HG02678 (cell line): ENCODE data around the gene GRB10.

ENCODE experiments used
- ATAC-seq: cut with Tn5 transposase; IDR thresholded peaks from one replicate; pipeline ENCODE4 v1.9.1; 2021; ENCODE audit warnings: mild to moderate bottlenecking, moderate library complexity; ENCODE audit not compliant: unreplicated experiment

Gene GRB10

DNA sequence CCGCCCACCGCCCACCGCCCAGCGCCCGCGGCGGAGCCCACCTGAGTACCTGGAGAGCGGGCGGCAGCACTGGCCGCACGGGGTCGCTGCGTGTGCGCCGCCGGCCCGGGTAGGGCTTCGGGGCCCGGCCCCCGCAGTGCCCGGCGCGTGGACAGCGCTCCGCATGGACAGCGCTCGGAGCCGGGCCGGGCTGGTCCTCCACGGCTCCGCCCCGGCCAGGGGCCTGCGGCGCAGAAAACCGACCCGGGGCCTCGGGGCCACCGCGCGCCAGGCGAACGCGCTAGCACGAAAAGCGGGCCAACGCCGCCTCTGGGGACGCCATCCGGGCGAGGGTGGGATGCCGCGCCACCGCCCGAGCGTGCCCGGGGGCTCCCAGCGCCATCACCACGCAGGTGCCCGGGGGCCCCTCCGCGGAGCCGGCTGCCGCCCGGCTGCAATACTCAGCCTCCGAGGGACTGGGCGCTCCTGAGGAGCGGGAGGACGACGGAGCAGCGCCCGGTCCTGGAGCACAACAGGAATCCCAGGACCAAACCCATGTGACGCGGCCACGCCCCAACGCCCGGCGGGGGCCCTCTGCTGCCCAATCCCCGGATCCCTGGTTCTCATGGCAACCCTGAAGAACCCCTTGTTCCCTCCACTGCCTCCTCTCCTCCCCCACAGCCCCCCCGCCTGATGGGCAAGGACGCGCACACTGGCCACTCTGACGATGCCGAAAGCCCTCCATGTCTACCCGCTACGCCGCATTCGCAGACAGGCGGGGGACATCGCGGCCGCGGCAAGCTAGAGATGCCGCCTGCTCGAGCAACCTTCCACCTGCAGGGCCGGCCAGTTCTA lies at the start of gene GRB10:
Gene GRB10, minus strand, starts transcription at position 522 of the 834 bp plus-strand sequence. CDS start 50,574 bp downstream, outside the sequence.
- no peak for ATAC-seq

DNA sequence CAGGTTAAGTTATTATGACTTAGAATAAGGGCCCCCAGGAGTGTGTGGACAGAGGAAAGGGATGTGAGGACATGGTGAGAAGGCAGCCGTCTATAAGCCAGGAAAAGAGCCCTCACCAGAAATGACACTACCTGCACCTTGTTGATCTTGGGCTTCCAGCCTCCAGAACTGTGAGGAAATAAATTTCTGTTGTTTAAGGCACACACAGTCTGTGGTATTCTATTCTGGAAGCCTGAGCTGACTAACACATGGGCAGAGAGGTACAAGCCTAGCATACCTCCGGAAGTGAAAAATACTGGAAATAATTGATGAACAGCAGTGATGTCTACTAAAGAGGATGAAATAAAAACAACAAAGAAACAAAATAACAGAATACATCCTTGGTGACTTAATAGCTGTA lies 46.1 kb upstream of the GRB10 start:
- no peak for ATAC-seq

DNA sequence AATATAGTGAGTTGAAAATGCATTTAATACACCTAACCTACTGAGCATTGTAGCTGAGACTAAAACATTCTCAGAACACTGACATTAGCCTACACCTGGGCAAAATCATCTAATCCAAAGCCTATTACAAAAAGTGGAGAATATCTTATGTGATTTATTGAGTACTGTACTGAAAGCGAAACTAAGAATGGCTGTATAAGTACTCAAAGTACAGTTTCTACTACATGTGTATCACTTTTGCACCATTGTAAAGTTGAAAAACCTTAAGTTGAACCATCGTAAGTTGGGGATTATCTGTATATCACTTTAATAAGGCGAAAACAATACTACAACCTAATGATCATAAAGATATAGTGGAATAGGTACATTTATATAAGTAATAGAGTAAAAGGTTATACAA lies 45.4 kb upstream of the GRB10 start:
- ATAC-seq = no peak

DNA sequence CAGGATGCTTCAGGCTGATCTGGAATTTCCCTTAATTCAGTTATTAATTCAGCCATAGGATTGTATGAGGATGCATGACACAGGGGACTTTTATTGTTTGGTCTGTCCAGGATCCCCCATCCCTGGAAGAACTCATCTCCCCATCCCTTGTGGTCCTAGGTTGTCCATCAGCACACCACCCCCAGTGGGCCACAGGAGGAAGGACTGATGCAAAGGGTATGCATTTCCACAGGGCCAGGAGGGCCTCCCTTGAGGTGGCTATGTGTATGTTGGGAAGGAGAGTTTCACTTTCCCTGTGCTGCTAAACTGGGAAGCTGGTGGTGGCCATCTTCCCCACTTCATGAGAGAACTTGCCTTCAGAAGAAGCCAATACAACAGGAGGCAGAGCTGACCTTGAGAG lies 44.6 kb upstream of the GRB10 start:
- ATAC-seq = no peak

DNA sequence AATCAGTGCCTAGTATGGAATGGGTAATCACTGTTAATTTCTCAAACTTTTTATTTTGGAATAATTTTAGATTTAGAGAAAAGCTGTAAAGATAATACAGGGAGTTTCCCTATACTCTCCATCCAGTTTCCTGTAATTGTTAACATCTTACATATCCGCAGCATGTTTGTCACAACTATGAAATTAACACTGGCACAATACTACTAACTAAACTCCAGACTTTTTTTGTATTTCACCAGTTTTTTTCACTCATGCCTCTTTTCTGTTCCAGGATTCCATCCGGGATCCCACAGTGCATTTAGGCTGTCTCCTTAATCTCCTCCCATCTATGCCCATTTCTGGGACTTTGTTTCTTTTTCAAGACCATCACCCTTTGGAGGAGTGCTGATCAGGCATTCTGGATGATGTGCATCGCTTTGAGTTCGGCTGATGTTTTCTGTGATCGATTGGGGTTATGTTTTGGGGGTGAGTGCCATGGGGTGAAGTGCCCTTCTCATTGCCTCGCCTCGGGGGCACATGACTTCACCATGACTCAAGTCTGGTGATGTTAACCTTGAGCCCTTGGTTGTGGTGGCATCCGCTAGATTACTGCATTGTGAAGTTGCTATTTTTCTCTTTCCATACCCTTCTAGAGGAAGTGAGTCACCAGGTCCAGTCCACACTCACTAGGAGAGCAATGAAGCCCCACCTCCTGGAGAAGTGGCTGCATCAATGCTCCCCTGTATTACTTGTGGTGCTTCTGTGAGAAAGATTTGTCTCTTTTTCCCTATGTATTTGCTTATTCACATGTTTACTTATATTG lies 43.9 kb upstream of the GRB10 start:
- ATAC-seq = no peak

DNA sequence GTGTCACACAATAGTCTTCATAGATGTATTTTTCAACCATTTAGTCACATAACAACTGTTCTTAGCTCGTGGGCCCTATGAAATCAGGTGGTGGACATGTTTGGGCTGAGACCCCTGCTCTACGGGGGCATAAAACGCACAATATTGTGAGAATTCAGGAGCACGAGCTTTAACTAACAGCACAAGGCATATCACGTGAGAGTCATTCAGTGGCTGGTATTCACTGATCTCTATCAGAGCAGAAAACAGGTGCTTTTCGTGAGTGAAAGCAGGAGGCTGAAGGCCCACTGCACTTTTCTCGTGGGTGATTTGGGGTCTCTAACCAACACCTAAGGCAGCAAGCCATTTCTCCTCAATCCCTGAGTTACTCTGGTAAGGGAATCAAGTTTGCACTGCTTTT lies 42.8 kb upstream of the GRB10 start:
- ATAC-seq = no peak

DNA sequence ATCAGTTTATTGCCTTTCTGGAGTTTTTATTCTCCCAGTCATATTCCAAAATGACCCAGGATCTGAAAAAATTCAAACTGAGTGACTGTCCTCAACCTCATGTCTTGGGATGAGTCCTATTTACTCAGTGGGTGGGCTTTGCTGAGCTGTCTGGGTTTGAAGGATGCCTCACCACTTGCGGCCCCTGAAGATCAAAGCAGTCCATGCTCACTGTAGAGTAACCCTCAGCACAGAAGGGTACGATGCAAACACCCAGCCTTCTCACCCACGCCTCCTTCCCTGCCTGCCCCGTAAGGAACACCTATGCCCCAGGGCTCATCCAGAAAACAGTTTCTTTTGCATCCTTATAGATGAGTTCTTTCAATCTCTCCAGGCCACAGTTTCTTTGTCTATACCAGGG lies 42.2 kb upstream of the GRB10 start:
- ATAC-seq = no peak

DNA sequence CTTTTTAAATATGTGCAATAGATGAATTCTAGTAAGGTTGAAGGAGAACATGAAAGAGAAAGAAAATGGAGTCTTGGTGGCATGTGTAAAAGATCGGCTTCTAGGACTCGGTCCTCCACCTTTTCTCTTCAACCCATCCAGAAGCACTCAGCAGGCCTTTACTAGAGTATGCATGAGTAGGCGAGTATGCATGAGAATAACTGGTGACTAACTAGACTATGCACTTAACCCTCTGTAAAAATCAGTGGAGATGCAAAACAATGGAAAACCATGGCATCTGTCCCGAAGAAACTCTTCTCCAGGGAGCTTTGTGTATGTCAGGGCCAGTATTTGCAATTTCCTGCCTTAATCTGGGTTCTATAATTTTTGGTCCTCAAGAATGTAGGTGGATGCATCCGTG lies 40.0 kb upstream of the GRB10 start:
- ATAC-seq = no peak

DNA sequence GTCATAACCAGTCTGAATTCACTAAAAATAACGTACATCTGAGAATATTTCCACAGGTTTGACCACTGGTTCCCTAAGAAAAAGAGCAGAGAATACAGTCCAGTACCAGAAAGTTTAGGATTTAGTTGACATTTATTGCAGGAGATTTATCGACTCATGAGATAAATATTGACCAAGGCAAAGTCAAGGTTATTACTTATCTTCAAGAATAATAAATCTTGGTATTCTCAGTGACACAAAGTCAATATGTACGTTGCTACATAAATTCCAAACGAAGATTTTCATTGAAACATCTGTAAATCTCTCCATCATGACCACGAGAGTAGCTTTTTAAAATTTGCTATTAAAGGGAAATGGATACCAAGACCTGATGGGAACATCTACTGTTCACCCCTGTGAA lies 39.4 kb upstream of the GRB10 start:
- no peak for ATAC-seq

DNA sequence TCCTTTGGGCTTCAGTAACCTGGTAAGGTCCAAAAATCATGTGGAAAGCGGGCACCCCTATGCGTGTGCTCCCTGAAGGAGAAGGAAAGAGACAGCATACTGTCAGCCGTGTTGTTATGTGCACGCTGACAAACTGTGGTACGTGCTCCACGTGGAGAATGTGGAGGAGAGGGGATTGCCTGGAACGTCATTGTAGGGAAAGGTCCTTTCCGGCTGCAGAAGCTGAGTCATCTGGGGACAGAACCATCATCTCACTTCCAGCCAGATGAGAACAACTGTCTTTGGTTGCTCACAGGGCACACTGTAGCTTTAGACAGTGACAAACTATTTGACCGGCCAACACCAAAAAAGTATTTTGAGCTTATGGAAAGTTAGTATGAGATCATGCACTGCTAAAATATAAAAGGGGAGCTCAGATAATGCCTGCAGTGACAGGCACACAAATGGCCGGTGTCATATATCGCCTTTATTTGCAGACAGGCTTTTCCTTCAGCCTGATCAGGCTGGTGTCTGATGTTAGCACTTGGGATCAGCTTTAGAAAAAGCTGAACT lies 38.8 kb upstream of the GRB10 start:
- ATAC-seq = no peak

DNA sequence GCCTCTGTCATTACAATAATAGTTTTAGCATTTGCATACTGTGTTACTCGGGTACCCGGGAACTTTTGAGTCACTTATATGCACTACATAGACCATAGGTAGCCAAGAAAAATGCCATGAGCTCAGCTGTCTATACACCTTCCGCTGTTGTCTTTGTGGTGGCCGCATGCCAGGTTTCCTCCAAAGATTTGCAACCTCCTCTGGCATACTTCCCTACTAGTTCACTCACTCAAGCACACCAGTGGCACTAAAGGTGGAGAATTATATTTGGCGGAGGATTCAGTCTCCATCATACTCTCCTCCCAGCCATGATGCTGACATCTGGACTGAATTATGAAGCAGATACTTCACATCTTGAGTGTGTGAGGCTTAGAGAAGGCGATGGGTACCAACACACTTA lies 35.6 kb upstream of the GRB10 start:
- no peak for ATAC-seq

DNA sequence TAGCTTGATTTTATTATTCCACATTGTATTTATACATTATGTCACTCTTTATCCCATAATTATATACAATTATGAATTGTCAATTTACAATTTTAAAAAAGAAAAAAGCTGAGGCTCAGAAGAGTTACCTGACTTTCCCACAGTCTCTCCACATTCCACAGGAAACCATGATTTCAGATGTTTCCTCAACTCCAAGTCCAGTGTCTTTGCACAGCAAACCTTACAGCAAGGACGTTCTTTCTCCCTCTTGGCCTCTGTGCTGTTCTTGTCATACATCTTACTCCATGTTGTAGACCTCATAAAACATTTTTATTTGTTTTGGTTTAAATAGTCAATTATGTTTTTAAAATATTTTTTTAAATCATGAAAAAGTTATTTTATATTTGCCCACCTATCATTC lies 34.9 kb upstream of the GRB10 start:
- ATAC-seq = no peak

DNA sequence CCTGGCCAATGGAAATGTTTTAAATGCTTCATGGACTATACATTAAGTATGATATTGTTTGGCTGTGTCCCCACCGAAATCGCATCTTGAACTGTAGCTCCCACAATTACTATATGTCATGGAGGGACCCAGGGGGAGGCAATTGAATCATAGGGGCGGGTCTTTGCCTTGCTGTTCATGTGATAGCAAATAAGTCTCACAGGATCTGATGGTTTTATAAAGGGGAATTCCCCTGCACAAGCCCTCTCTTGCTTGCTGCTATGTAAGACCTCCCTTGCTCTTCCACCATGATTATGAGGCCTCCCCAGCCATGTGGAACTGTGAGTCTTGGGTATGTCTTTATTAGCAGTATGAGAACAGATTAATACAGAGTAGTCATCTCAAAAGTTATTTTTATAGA lies 32.4 kb upstream of the GRB10 start:
- no peak for ATAC-seq

DNA sequence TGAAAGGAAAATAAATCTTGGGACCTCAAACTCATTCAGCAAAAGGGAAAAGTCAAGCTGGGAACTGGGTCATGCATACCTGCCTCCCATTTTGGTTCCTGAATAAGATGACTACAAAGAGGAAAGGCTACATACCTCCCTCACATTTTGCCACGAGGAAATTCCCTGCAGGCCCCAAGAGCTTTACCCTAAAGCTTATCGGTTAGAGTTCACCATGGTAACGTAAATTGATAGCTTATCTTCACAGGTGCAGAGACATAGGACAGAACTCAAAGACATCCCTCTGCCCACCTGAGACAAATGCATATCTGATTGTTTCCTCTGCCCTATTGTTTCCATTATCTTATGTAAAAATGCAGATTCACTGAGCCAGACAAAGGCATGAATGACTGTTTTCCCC lies 31.5 kb upstream of the GRB10 start:
- no peak for ATAC-seq

DNA sequence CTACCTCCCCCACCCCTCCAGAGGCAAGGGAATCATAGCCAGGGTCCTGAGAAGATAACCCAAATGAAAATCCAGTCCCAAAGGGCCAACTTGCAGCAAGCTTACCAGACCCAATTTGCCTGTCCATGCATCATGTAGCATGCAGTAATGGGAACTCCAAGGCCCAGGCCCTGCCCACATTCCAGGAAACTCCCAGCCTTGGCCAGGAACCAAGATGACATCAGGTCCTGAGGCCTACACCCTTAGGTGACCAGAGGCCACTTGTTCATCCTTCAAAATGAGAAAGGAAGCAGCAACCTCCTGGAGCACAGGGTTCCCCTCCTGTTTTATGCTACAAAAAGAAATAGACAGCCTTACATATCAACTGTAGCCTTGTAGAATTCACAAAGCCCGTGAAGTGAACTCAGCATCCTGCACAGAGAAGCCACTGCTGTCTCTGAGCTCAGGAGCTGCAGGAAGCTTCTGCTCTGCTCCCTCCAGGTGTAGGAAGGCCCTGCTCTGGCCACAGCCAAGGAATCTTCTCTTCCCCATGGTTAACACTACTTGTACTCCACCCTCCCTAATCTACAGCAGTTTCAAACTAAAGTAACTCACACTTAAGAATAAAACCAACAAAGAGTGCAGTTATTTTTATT lies 30.3 kb upstream of the GRB10 start:
- ATAC-seq = no peak

DNA sequence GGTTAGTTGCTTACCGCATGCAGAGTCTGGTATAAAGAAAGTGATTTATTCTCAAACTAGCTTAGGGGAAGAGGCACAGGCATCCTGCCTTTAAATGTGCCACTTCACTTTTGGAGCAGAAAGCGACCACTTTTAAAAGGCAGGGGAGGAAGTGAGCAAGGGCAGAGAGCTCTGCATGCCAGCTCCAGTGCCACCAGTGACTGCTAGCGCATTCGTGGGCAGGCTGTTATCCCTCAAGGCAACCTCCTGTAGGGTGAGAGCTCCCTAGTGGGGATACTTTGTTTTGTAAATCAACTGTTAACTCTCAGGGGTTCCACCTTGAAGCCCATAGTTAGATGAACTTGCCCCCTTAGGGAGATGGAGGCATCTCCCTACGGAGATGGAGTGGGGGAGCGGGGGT lies 29.4 kb upstream of the GRB10 start:
- ATAC-seq = no peak

DNA sequence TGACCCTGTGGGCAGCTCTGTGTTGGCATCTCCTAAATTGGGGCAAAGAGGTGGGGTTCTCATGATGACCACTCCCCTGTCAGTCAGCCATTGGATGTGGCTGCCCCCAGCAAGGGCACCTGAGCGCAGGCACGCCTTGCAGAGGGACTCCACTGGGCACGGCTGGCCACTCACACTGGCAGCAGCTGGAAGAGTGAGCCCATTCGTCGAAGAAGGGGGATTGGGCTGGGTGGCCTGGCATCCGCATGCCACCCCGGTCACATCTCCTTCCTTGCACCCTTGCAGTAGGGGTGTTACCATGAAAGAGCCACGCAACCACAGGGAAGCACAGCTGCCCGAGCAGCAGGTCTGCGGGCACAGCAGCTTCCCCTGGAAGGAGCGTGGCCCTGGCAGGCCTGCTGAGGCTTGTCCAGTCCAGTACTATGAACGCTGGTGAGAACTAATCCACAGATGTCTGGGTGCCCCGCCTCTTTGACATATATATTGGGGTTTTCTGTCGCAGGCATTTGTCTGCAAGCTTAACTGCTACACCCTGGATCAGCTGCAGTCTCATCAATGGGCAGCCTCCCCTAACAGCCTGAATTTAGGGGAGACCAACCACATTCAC lies 25.7 kb upstream of the GRB10 start:
- ATAC-seq = no peak

DNA sequence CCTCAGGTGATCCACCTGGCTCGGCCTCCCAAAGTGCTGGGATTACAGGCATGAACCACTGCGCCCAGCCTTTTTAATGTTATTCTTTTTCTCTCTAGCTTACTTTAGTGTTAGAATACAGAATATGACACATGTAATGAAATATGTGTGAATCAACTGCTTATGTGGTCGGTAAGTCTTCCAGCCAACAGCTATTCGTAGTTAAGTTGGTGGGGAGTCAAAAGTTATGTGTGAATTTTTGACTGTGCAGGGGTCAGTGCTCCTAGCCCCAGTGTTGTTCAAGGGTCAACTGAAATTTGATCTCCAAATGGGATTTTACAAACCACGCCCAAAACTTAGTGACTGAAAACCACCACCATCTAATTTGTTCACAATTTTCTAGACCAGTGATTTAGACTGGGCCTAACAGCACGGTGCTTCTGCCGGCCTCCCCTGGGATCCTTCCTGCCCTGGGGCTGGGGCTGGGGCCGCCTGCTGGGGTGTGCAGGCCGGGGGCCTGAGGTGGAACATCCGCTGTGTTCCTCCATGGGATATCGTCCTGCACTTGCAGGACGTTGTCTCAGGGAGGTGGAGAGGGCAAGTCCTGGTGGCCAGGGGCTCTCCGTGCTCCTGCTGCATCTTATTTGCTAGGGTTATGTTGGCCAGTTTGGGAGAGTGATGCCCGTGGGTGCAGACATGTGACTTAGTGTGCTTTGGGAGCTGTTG lies 24.5 kb upstream of the GRB10 start:
- no peak for ATAC-seq

DNA sequence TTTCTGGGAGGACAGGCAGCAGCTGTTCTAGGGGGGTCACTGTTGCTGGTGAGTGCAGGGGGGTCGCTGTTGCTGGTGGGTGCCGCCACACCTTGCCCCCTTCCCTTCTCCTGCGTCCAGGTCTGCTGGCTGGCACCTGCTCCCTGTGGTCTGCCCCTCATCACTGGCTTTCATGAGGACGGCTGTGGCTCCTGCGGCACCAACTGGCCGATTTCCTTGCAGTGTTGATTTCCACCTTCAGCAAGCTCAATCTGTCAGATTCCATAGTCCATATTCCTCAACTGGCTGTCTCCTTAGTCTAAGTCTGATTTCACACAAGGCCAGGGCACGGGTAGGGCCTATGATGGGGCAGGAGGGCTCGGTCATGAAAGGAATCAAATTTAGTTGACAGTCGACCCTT lies 23.4 kb upstream of the GRB10 start:
- no peak for ATAC-seq

DNA sequence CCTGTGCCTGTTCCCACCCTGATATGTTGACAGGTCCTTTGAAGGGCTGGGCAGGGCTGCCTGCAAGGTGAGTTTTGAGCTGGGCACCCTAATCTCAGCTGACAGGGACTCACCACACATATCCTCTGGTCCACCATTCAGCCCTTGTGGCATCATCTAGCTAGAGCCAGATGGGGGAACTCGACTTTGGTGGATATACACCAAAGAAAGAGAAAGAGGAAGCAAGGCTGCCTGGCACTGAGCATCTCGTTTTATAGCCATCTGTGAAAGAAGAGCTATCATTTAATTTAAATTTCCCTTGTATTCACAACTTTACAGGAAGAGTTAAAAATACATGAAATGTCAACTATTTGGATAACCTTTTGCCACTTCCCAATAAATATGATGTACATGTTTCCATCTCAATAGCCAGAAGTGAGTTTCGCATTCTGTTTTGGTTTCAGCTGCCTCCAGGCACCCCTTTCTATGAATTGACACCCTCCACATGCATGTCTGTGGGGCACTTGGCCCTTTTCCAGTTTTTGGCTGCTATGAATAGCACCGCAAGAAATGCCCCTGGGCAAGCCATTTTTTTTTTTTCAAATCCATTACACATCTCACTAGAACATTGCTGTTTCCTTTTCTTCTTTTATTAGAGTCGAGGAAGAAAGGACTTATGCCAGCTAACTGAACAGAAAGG lies 22.9 kb upstream of the GRB10 start:
- ATAC-seq = no peak
